Transverse colon (tissue), 4 donors: Measurements from ENCODE around the gene WDR6.

Experiments
- EP300 ChIP-seq: sonication (generic); formaldehyde crosslinking; IDR thresholded peaks from one replicate; pipeline ENCODE4 v1.6.1; 2017; ENCODE audit warnings: antibody characterized with exemption, low read depth
- POLR2A ChIP-seq: fragments of 450-650 bp; IDR thresholded peaks from one replicate; pipeline ENCODE4 v1.6.1; 2016; ENCODE audit warnings: antibody characterized with exemption, mild to moderate bottlenecking, moderate library complexity
- POLR2AphosphoS5 ChIP-seq, 3 donors: sonication (generic); formaldehyde crosslinking; IDR thresholded peaks; one replicate each; pipeline ENCODE4 v1.6.1; 2016; ENCODE audit warnings: antibody characterized with exemption in 3 of 3
- TF ChIP-seq, protein P1 (sequence below), 5 experiments: fragments of 200-600 bp in 3 of 5; fragments of 450-650 bp in 2 of 5; sonication (generic) in 3 of 5; IDR thresholded peaks; 1 replicate in 2 of 5; 2 replicates in 3 of 5; pipeline ENCODE4 v1.5.1; 2016 to 2017; ENCODE audit warnings: antibody characterized with exemption in 5 of 5, inconsistent platforms in 3 of 5, mild to moderate bottlenecking in 2 of 5, moderate library complexity in 1 of 5

- TF ChIP-seq, protein P1, sequence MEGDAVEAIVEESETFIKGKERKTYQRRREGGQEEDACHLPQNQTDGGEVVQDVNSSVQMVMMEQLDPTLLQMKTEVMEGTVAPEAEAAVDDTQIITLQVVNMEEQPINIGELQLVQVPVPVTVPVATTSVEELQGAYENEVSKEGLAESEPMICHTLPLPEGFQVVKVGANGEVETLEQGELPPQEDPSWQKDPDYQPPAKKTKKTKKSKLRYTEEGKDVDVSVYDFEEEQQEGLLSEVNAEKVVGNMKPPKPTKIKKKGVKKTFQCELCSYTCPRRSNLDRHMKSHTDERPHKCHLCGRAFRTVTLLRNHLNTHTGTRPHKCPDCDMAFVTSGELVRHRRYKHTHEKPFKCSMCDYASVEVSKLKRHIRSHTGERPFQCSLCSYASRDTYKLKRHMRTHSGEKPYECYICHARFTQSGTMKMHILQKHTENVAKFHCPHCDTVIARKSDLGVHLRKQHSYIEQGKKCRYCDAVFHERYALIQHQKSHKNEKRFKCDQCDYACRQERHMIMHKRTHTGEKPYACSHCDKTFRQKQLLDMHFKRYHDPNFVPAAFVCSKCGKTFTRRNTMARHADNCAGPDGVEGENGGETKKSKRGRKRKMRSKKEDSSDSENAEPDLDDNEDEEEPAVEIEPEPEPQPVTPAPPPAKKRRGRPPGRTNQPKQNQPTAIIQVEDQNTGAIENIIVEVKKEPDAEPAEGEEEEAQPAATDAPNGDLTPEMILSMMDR (IDR thresholded peaks at IDR 0.05), result no peak
- TF ChIP-seq EP300 (no peak), POLR2A (no peak), POLR2AphosphoS5 (IDR thresholded peaks at IDR 0.05) (no peak)
These were observed 26.9 kb upstream of the WDR6 start for GRCh38 chr3:48980295-48980694.
